HL-60 (cell line): ENCODE data around the gene ZNF777.

ENCODE experiments used
- DNase-seq, 2 experiments: peaks; one replicate each; pipeline ENCODE4 v3.0.0-alpha.2; 2010 to 2020; ENCODE audit warnings: low read depth in 1 of 2, low spot score in 1 of 2
- H3K27ac ChIP-seq: fragments of 250-450 bp; sonication (Bioruptor Pico); replicated peaks from 2 replicates; pipeline ENCODE4 v1.5.1; 2020; ENCODE audit warnings: mild to moderate bottlenecking, moderate library complexity
- H3K27me3 ChIP-seq: fragments of 250-450 bp; sonication (Bioruptor Pico); 2 replicates; pipeline ENCODE4 v1.5.1; 2021; ENCODE audit warnings: mild to moderate bottlenecking, moderate library complexity; ENCODE audit not compliant: insufficient read depth, poor library complexity, severe bottlenecking
- H3K4me3 ChIP-seq: replicated peaks from 2 replicates; pipeline ENCODE4 v1.5.1; 2011; ENCODE audit warnings: mild to moderate bottlenecking, control low read depth, low read length; ENCODE audit not compliant: insufficient read depth
- SPI1 ChIP-seq: IDR thresholded peaks from 2 replicates; pipeline ENCODE4 v1.6.1; 2012; ENCODE audit warnings: low read depth, mild to moderate bottlenecking, borderline replicate concordance
- TF ChIP-seq, protein P1 (sequence below): IDR thresholded peaks from 2 replicates; pipeline ENCODE4 v1.6.1; 2012; ENCODE audit warnings: low read depth; ENCODE audit not compliant: insufficient replicate concordance

Gene ZNF777

DNA sequence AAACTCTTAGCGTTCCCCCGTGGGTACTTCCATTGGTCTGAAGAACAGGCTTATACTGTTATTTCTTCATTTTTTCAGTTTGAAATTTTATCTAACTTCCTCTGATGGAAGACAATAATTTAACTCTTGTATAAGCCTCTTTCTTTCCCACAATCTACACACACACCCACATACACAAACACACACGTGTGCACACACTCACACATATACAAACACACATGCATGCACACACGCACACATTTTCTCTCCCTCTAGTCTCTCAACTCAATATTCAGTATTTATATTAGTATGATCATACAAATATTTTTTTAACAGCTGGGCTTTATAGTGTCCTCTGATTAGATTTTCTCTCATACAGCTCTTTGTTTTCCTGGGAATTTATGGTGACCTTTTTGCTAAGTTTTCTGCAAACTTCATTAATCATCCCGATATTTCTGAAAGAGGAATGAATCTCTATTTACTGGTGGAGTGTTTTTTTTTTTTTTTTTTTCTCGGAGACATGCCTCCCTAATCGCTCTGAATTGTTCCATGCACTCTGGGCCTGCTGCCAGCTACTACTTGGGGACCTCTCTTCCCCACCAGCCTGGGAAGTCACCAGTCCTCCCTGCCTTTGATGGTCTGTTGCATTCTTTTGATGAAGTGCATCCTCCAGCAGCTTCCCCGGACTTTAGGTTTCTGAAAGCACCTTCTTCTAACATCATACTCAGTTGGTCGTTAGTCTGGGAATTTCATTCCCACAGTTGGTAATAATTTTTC lies 75.5 kb downstream of the ZNF777 start:
- TF ChIP-seq, protein P1, sequence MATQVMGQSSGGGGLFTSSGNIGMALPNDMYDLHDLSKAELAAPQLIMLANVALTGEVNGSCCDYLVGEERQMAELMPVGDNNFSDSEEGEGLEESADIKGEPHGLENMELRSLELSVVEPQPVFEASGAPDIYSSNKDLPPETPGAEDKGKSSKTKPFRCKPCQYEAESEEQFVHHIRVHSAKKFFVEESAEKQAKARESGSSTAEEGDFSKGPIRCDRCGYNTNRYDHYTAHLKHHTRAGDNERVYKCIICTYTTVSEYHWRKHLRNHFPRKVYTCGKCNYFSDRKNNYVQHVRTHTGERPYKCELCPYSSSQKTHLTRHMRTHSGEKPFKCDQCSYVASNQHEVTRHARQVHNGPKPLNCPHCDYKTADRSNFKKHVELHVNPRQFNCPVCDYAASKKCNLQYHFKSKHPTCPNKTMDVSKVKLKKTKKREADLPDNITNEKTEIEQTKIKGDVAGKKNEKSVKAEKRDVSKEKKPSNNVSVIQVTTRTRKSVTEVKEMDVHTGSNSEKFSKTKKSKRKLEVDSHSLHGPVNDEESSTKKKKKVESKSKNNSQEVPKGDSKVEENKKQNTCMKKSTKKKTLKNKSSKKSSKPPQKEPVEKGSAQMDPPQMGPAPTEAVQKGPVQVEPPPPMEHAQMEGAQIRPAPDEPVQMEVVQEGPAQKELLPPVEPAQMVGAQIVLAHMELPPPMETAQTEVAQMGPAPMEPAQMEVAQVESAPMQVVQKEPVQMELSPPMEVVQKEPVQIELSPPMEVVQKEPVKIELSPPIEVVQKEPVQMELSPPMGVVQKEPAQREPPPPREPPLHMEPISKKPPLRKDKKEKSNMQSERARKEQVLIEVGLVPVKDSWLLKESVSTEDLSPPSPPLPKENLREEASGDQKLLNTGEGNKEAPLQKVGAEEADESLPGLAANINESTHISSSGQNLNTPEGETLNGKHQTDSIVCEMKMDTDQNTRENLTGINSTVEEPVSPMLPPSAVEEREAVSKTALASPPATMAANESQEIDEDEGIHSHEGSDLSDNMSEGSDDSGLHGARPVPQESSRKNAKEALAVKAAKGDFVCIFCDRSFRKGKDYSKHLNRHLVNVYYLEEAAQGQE, result no peak
- TF ChIP-seq SPI1, result no peak
- Histone ChIP-seq H3K4me3 (no peak overlapping the region), H3K27me3 (no peaks in the 10 kb centered on the region), H3K27ac (no peak overlapping the region)
- DNase-seq, result no peak
